ENCODE data around the gene CLDN18. TPM values are rescaled to one million over a fixed set of nuclear protein-coding genes. Genes with fewer than 3 reads are reported as not detected.

Gene CLDN18
- total and polyA plus RNA-seq, 2 donors (not counting 1 experiment from before 2014, with no cell fraction given): not detected

DNA sequence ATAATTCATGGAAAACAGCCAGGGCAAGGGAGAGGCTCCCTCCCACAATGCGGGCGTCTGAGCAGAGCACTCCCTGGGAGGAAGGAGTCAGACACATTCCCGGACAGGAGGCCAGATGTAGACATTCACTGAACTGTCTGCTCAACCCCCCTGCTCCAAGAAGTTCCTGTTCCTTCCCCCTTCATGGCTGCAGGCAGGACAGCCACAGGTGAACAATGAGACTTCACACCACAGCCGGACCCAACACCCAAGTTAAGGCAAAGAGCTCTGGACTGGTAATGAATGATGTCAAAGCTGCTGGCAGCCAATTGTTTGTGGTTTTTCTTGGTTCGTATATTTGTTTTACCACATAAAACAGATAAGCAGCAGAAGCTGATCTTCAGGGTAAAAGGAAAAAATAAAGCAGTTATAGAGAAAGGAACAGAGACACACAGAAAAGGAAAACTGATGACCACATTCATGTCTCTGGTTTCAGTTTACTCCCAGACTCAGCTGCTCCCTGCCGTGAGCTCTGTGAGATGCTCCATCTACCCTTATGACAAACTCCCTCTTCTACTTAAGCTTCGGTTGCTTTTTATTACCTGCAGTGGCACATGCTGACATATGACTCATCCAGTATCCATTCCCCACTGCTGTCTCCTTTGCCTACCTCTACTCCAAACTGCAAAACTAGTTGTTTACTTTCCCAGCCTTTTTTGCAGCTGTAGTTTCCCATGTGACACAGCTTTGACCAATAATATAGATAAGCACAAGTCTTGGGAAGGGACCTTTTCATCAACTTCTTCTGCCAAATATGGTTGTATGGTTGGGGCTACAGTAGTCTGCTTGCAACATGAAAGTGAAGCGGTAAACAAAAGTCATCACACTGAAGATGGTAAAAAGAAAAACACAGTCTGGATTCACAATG, 72.4 kb downstream of the CLDN18 start:
- ATAC-seq (ENCODE audit: low read depth): no peak

DNA sequence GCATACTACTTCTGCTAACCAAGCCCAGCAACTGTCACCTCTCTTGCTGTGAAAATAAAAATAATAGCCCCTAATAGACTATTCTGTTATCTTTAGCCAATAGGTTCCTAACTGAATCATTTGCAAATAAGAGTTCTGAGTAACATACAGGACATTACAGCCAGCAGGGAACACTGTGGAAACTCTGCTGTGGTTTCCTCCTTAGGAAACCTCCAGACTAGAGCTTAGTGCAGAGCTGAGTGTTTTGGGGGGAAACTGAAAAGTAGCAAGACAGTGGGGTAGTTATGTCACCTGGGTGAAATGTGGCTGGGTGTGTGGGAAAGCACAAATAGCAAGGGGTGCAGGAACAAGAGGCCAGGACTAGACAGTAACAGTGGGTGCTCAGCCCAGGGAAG, 73.0 kb downstream of the CLDN18 start:
- intact Hi-C loops (cut with micrococcal nuclease): no loop called here

More for the DNA sequence above, 72.4 kb downstream of the CLDN18 start:
- Histone ChIP-seq H3K9me3 (ENCODE audit: control extremely low read depth in 1 of 3, control insufficient read depth in 2 of 3, insufficient read depth in 1 of 3, low read length in 2 of 3) (no peaks in the 10 kb centered on the region), H3K79me2 (ENCODE audit: control insufficient read depth, insufficient read depth, low read length) (no peaks in the 10 kb centered on the region), H3K27me3 (replicated peaks in 1 of 4; ENCODE audit: control extremely low read depth in 1 of 4, control insufficient read depth in 3 of 4, insufficient read depth in 4 of 4, low read length in 3 of 4) (peaks cover 0 to 4% (median 0%) of the 10 kb centered on the region in 4 experiments), H3K4me1 (ENCODE audit: control insufficient read depth in 2 of 2, insufficient read depth in 2 of 2, low read length in 2 of 2) (no peaks in the 10 kb centered on the region), H3K9ac (ENCODE audit: low read length) (no peak overlapping the region), H3K36me3 (replicated peaks in 1 of 2; ENCODE audit: control extremely low read depth in 1 of 2, control insufficient read depth in 1 of 2, extremely low read depth in 1 of 2, insufficient read depth in 2 of 2, low read length in 1 of 2) (no peaks in the 10 kb centered on the region), H4K20me1 (ENCODE audit: control insufficient read depth, insufficient read depth, low read length, poor library complexity, severe bottlenecking) (no peaks in the 10 kb centered on the region), H3K4me3 (ENCODE audit: control extremely low read depth in 1 of 5, extremely low read depth in 1 of 5, insufficient read depth in 1 of 5, low read depth in 2 of 5, low read length in 4 of 5) (no peak overlapping the region), H3K4me2 (replicated peaks; ENCODE audit: low read depth, low read length, poor library complexity, severe bottlenecking) (no peak overlapping the region), H3K27ac (ENCODE audit: low read length in 2 of 2) (no peak overlapping the region), H2AFZ (ENCODE audit: insufficient read depth, low read depth, low read length, poor library complexity, severe bottlenecking) (no peak overlapping the region)
- DNase-seq: no peak
- POLR2A ChIA-PET: no interaction called here
- TF ChIP-seq, protein P1, sequence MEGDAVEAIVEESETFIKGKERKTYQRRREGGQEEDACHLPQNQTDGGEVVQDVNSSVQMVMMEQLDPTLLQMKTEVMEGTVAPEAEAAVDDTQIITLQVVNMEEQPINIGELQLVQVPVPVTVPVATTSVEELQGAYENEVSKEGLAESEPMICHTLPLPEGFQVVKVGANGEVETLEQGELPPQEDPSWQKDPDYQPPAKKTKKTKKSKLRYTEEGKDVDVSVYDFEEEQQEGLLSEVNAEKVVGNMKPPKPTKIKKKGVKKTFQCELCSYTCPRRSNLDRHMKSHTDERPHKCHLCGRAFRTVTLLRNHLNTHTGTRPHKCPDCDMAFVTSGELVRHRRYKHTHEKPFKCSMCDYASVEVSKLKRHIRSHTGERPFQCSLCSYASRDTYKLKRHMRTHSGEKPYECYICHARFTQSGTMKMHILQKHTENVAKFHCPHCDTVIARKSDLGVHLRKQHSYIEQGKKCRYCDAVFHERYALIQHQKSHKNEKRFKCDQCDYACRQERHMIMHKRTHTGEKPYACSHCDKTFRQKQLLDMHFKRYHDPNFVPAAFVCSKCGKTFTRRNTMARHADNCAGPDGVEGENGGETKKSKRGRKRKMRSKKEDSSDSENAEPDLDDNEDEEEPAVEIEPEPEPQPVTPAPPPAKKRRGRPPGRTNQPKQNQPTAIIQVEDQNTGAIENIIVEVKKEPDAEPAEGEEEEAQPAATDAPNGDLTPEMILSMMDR (IDR thresholded peaks at IDR 0.05): no peak
- no peak for TF ChIP-seq EZH2 (IDR thresholded peaks at IDR 0.05; ENCODE audit: borderline replicate concordance, insufficient read depth, low read depth, low read length, poor library complexity, severe bottlenecking)
- no peak overlapping the region for H3K27ac Mint-ChIP-seq
- 82% methylated on average over 5 of the region's 8 CpGs for WGBS (ENCODE audit: insufficient coverage)
- no peaks in the 10 kb centered on the region for H3K9me3 Mint-ChIP-seq (ENCODE audit: insufficient read depth)
- H3K4me3 Mint-ChIP-seq: no peak overlapping the region
- CTCF ChIA-PET: interaction anchor here (1.1 to 1.2 kb wide), 2 partner anchors 9 to 315 kb away, joined by 3 read pairs; no protein-coding TSS in a partner anchor
- H3K27me3 Mint-ChIP-seq: peaks cover 26% of the 10 kb centered on the region
- intact Hi-C loops (cut with micrococcal nuclease): no loop called here
- no peaks in the 10 kb centered on the region for H3K4me1 Mint-ChIP-seq

More for the DNA sequence above, 73.0 kb downstream of the CLDN18 start:
- H3K9me3 ChIP-seq (ENCODE audit: control extremely low read depth in 1 of 3, control insufficient read depth in 2 of 3, insufficient read depth in 1 of 3, low read length in 2 of 3): no peaks in the 10 kb centered on the region
- no peaks in the 10 kb centered on the region for H3K4me1 ChIP-seq (ENCODE audit: control insufficient read depth in 2 of 2, insufficient read depth in 2 of 2, low read length in 2 of 2)
- no peak overlapping the region for H3K27ac ChIP-seq (ENCODE audit: low read length in 2 of 2)
- H4K20me1 ChIP-seq (ENCODE audit: control insufficient read depth, insufficient read depth, low read length, poor library complexity, severe bottlenecking): no peaks in the 10 kb centered on the region
- no peak for TF ChIP-seq EZH2 (IDR thresholded peaks at IDR 0.05; ENCODE audit: borderline replicate concordance, insufficient read depth, low read depth, low read length, poor library complexity, severe bottlenecking)
- TF ChIP-seq, protein P1 (IDR thresholded peaks at IDR 0.05): no peak
- CTCF ChIA-PET: interaction anchor here (1.1 to 1.2 kb wide), 2 partner anchors 9 to 314 kb away, joined by 3 read pairs; no protein-coding TSS in a partner anchor
- ATAC-seq (ENCODE audit: low read depth) (no peak), DNase-seq (no peak)
- H2AFZ ChIP-seq (ENCODE audit: insufficient read depth, low read depth, low read length, poor library complexity, severe bottlenecking): no peak overlapping the region
- Mint-ChIP-seq H3K9me3 (ENCODE audit: insufficient read depth) (no peaks in the 10 kb centered on the region), H3K27me3 (peaks cover 24% of the 10 kb centered on the region), H3K4me3 (no peak overlapping the region), H3K27ac (no peak overlapping the region), H3K4me1 (no peaks in the 10 kb centered on the region)
- peaks cover 0 to 4% (median 0%) of the 10 kb centered on the region in 4 experiments for H3K27me3 ChIP-seq (replicated peaks in 1 of 4; ENCODE audit: control extremely low read depth in 1 of 4, control insufficient read depth in 3 of 4, insufficient read depth in 4 of 4, low read length in 3 of 4)
- no peak overlapping the region for H3K9ac ChIP-seq (ENCODE audit: low read length)
- H3K4me2 ChIP-seq (replicated peaks; ENCODE audit: low read depth, low read length, poor library complexity, severe bottlenecking): no peak overlapping the region
- H3K79me2 ChIP-seq (ENCODE audit: control insufficient read depth, insufficient read depth, low read length): no peaks in the 10 kb centered on the region
- no peaks in the 10 kb centered on the region for H3K36me3 ChIP-seq (replicated peaks in 1 of 2; ENCODE audit: control extremely low read depth in 1 of 2, control insufficient read depth in 1 of 2, extremely low read depth in 1 of 2, insufficient read depth in 2 of 2, low read length in 1 of 2)
- no peak overlapping the region for H3K4me3 ChIP-seq (ENCODE audit: control extremely low read depth in 1 of 5, extremely low read depth in 1 of 5, insufficient read depth in 1 of 5, low read depth in 2 of 5, low read length in 4 of 5)
- POLR2A ChIA-PET: no interaction called here

Measured in B cell (primary cell).